DOHH2 (cell line): ENCODE data around the gene GPX4.

Experiments used
- H3F3A ChIP-seq: fragments of 200-600 bp; sonication (generic), shearing (Covaris generic); 2 replicates; pipeline ENCODE4 v1.6.0; 2016; ENCODE audit warnings: antibody characterized with exemption, mild to moderate bottlenecking; ENCODE audit not compliant: control insufficient read depth, insufficient read depth
- H3K27ac ChIP-seq: fragments of 200-600 bp; sonication (generic); 2 replicates; pipeline ENCODE4 v1.5.1; 2014; ENCODE audit warnings: low read depth, mild to moderate bottlenecking, low read length, moderate library complexity
- H3K27me3 ChIP-seq: fragments of 200-600 bp; sonication (generic); 2 replicates; pipeline ENCODE4 v1.6.1; 2014; ENCODE audit warnings: mild to moderate bottlenecking, low read length, mixed read lengths; ENCODE audit not compliant: control insufficient read depth
- H3K36me3 ChIP-seq: fragments of 200-600 bp; sonication (generic); 2 replicates; pipeline ENCODE4 v1.6.1; 2014; ENCODE audit warnings: mild to moderate bottlenecking, low read length, moderate library complexity, mixed read lengths; ENCODE audit not compliant: control insufficient read depth
- H3K4me1 ChIP-seq: fragments of 200-600 bp; sonication (generic); 2 replicates; pipeline ENCODE4 v1.6.1; 2014; ENCODE audit warnings: mild to moderate bottlenecking, low read length, mixed read lengths; ENCODE audit not compliant: control insufficient read depth
- H3K4me2 ChIP-seq: fragments of 200-600 bp; sonication (generic); 2 replicates; pipeline ENCODE4 v1.6.0; 2014; ENCODE audit warnings: mild to moderate bottlenecking, low read length, moderate library complexity
- H3K4me3 ChIP-seq: fragments of 200-600 bp; sonication (generic); 2 replicates; pipeline ENCODE4 v1.5.1; 2014; ENCODE audit warnings: mild to moderate bottlenecking, low read length, mixed read lengths
- H3K79me2 ChIP-seq: fragments of 200-600 bp; sonication (generic); 2 replicates; pipeline ENCODE4 v1.6.1; 2014; ENCODE audit warnings: mild to moderate bottlenecking, low read length, mixed read lengths; ENCODE audit not compliant: control insufficient read depth
- H3K9me2 ChIP-seq: fragments of 200-600 bp; sonication (generic); replicated peaks from 2 replicates; pipeline ENCODE4 v1.6.1; 2014; ENCODE audit warnings: mild to moderate bottlenecking, low read length, mixed read lengths; ENCODE audit not compliant: control insufficient read depth
- H3K9me3 ChIP-seq: fragments of 200-600 bp; sonication (generic); 2 replicates; pipeline ENCODE4 v1.6.1; 2014; ENCODE audit warnings: antibody characterized with exemption, low read length, mixed read lengths; ENCODE audit not compliant: control insufficient read depth, insufficient read depth
- H4K20me1 ChIP-seq: fragments of 200-600 bp; sonication (generic); 2 replicates; pipeline ENCODE4 v1.6.0; 2014; ENCODE audit warnings: low read depth, mild to moderate bottlenecking, antibody characterized with exemption, low read length, moderate library complexity; ENCODE audit not compliant: control insufficient read depth, insufficient read depth
- EZH2phosphoT487 ChIP-seq: fragments of 200-600 bp; sonication (generic); IDR thresholded peaks from 2 replicates; pipeline ENCODE4 v1.6.1; 2017; ENCODE audit warnings: borderline replicate concordance, mild to moderate bottlenecking, antibody characterized with exemption, low read length, moderate library complexity, mixed read lengths
- TF ChIP-seq, protein P1 (sequence below): fragments of 200-600 bp; sonication (generic); IDR thresholded peaks from one replicate; pipeline ENCODE4 v1.5.1; 2014; ENCODE audit warnings: antibody characterized with exemption, mild to moderate bottlenecking, low read depth, low read length; ENCODE audit not compliant: poor library complexity, severe bottlenecking

The GPX4 gene

GRCh38 chr19:1115646-1116420 is 12.0 kb downstream of the GPX4 start:
- TF ChIP-seq EZH2phosphoT487, result no peak
- TF ChIP-seq, protein P1, sequence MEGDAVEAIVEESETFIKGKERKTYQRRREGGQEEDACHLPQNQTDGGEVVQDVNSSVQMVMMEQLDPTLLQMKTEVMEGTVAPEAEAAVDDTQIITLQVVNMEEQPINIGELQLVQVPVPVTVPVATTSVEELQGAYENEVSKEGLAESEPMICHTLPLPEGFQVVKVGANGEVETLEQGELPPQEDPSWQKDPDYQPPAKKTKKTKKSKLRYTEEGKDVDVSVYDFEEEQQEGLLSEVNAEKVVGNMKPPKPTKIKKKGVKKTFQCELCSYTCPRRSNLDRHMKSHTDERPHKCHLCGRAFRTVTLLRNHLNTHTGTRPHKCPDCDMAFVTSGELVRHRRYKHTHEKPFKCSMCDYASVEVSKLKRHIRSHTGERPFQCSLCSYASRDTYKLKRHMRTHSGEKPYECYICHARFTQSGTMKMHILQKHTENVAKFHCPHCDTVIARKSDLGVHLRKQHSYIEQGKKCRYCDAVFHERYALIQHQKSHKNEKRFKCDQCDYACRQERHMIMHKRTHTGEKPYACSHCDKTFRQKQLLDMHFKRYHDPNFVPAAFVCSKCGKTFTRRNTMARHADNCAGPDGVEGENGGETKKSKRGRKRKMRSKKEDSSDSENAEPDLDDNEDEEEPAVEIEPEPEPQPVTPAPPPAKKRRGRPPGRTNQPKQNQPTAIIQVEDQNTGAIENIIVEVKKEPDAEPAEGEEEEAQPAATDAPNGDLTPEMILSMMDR, result no peak
- no peaks in the 10 kb centered on the region for H4K20me1 ChIP-seq
- H3K9me2 ChIP-seq, result no peaks in the 10 kb centered on the region
- H3K27me3 ChIP-seq, result no peaks in the 10 kb centered on the region
- no peaks in the 10 kb centered on the region for H3K79me2 ChIP-seq
- H3K4me3 ChIP-seq, result no peak overlapping the region
- H3K4me2 ChIP-seq, result no peak overlapping the region
- H3F3A ChIP-seq, result no peaks in the 10 kb centered on the region
- peaks cover 7% of the 10 kb centered on the region; the same call in 1 of the 2 replicates for H3K36me3 ChIP-seq
- H3K27ac ChIP-seq, result no peak overlapping the region
- H3K4me1 ChIP-seq, result peaks cover 3% of the 10 kb centered on the region; the same call in 1 of the 2 replicates
- H3K9me3 ChIP-seq, result no peaks in the 10 kb centered on the region

- Histone ChIP-seq H3K4me2 (no peak overlapping the region), H3F3A (no peaks in the 10 kb centered on the region), H3K9me2 (no peaks in the 10 kb centered on the region), H4K20me1 (no peaks in the 10 kb centered on the region), H3K4me1 (peaks cover 3% of the 10 kb centered on the region; the same call in 1 of the 2 replicates), H3K27ac (no peak overlapping the region), H3K4me3 (no peak overlapping the region), H3K27me3 (no peaks in the 10 kb centered on the region), H3K36me3 (peaks cover 11% of the 10 kb centered on the region; the same call in 1 of the 2 replicates), H3K79me2 (no peaks in the 10 kb centered on the region), H3K9me3 (no peaks in the 10 kb centered on the region)
- TF ChIP-seq, protein P1, result no peak
- TF ChIP-seq EZH2phosphoT487, result no peak
Measured at GRCh38 chr19:1116726-1117581, 13.2 kb downstream of the GPX4 start.

DNA sequence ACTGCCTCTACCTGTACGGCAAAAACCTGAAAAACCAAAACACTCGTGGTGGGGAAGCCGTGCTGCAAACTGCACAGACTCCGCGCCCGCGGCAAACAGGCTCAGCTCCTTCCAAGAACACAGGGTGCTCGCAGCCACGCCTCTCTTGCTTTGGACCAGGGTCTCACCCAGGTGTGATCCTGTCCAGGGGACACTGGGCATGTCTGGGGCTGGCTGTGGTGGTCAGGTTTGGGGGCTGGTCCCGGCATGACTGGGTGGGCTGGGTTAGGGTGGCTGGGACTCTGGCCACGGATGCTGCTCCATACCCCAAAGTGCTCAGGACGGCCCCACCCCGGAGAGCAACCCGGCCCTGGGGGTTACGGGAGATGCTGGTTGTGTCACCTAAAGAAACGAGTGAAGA is 13.9 kb downstream of the GPX4 start:
- Histone ChIP-seq H3K36me3 (peaks cover 9% of the 10 kb centered on the region), H3K4me3 (no peak overlapping the region), H4K20me1 (no peaks in the 10 kb centered on the region), H3K79me2 (no peaks in the 10 kb centered on the region), H3F3A (no peaks in the 10 kb centered on the region), H3K4me2 (no peak overlapping the region), H3K27ac (no peak overlapping the region), H3K4me1 (peaks cover 3% of the 10 kb centered on the region; the same call in 1 of the 2 replicates), H3K9me2 (no peaks in the 10 kb centered on the region), H3K9me3 (no peaks in the 10 kb centered on the region), H3K27me3 (no peaks in the 10 kb centered on the region)
- TF ChIP-seq EZH2phosphoT487, result no peak
- TF ChIP-seq, protein P1, result no peak
